ENCODE data around the gene GADL1. TPM values are rescaled to one million over a fixed set of nuclear protein-coding genes. Genes with fewer than 3 reads are reported as not detected.

The GADL1 gene
- total RNA-seq, 1 experiment from 2014 or later, result not detected

GRCh38 chr3:30752491-30752890, 142.0 kb downstream of the GADL1 start:
- Histone ChIP-seq H3K79me2 (ENCODE audit: low read depth) (no peaks in the 10 kb centered on the region), H3K27ac (no peak overlapping the region), H2AFZ (no peak overlapping the region), H4K20me1 (ENCODE audit: insufficient read depth) (no peaks in the 10 kb centered on the region), H3K27me3 (ENCODE audit: insufficient read depth, low read depth) (no peaks in the 10 kb centered on the region), H3K4me3 (no peak overlapping the region), H3K4me2 (no peak overlapping the region), H3K9me3 (ENCODE audit: insufficient read depth, low read depth) (no peaks in the 10 kb centered on the region), H3K9me2 (ENCODE audit: insufficient read depth) (no peaks in the 10 kb centered on the region), H3F3A (ENCODE audit: insufficient read depth, low read depth) (no peaks in the 10 kb centered on the region), H3K36me3 (ENCODE audit: low read depth) (no peaks in the 10 kb centered on the region), H3K4me1 (replicated peaks; ENCODE audit: insufficient read depth) (peaks cover 8% of the 10 kb centered on the region; the same call in 1 of the 2 replicates)
- ChIA-PET POLR2A (ENCODE audit: unreplicated experiment) (no interaction called here), CTCF (no interaction called here)
- intact Hi-C loops (cut with micrococcal nuclease; ENCODE audit: unreplicated experiment), result no loop called here
- no TSS peak for BruUV-seq (replicated peaks)
- TF ChIP-seq CTCF (conservative IDR thresholded peaks at IDR 0.05), result no peak
- TF ChIP-seq EZH2 (IDR thresholded peaks at IDR 0.05; ENCODE audit: low read depth), result no peak
- DNase-seq, result no peak

- no TSS peak for BruUV-seq (replicated peaks)
- H3K4me2 ChIP-seq, result no peak overlapping the region
- H3F3A ChIP-seq (ENCODE audit: insufficient read depth, low read depth), result no peaks in the 10 kb centered on the region
- H3K27ac ChIP-seq, result no peak overlapping the region
- intact Hi-C loops (cut with micrococcal nuclease; ENCODE audit: unreplicated experiment), result no loop called here
- ChIA-PET CTCF (interaction anchor here (0.7 kb wide), 1 partner anchor 710 kb away, joined by 3 read pairs; no protein-coding TSS in a partner anchor), POLR2A (ENCODE audit: unreplicated experiment) (no interaction called here)
- no peaks in the 10 kb centered on the region for H3K9me3 ChIP-seq (ENCODE audit: insufficient read depth, low read depth)
- H3K79me2 ChIP-seq (ENCODE audit: low read depth), result no peaks in the 10 kb centered on the region
- peaks cover 8% of the 10 kb centered on the region; the same call in 1 of the 2 replicates for H3K4me1 ChIP-seq (replicated peaks; ENCODE audit: insufficient read depth)
- no peaks in the 10 kb centered on the region for H3K27me3 ChIP-seq (ENCODE audit: insufficient read depth, low read depth)
- H2AFZ ChIP-seq, result no peak overlapping the region
- H3K36me3 ChIP-seq (ENCODE audit: low read depth), result no peaks in the 10 kb centered on the region
- no peak overlapping the region for H3K4me3 ChIP-seq
- no peak for DNase-seq
- no peaks in the 10 kb centered on the region for H4K20me1 ChIP-seq (ENCODE audit: insufficient read depth)
- no peaks in the 10 kb centered on the region for H3K9me2 ChIP-seq (ENCODE audit: insufficient read depth)
- TF ChIP-seq CTCF (conservative IDR thresholded peaks at IDR 0.05), result 0 out of 2 replicates have a peak, but pooled peaks have one; percentile 21
- TF ChIP-seq EZH2 (IDR thresholded peaks at IDR 0.05; ENCODE audit: low read depth), result no peak
Measured at GRCh38 chr3:30751610-30752299, 142.7 kb downstream of the GADL1 start.

GRCh38 chr3:30750967-30751366, 143.5 kb downstream of the GADL1 start:
- Histone ChIP-seq H4K20me1 (ENCODE audit: insufficient read depth) (no peaks in the 10 kb centered on the region), H3K36me3 (ENCODE audit: low read depth) (no peaks in the 10 kb centered on the region), H3K27me3 (ENCODE audit: insufficient read depth, low read depth) (no peaks in the 10 kb centered on the region), H2AFZ (no peak overlapping the region), H3K4me3 (no peak overlapping the region), H3K9me2 (ENCODE audit: insufficient read depth) (no peaks in the 10 kb centered on the region), H3F3A (ENCODE audit: insufficient read depth, low read depth) (no peaks in the 10 kb centered on the region), H3K79me2 (ENCODE audit: low read depth) (no peaks in the 10 kb centered on the region), H3K9me3 (ENCODE audit: insufficient read depth, low read depth) (no peaks in the 10 kb centered on the region), H3K4me1 (replicated peaks; ENCODE audit: insufficient read depth) (peaks cover 8% of the 10 kb centered on the region; the same call in 1 of the 2 replicates), H3K4me2 (no peak overlapping the region), H3K27ac (no peak overlapping the region)
- no TSS peak for BruUV-seq (replicated peaks)
- intact Hi-C loops (cut with micrococcal nuclease; ENCODE audit: unreplicated experiment), result no loop called here
- no peak for DNase-seq
- no peak for TF ChIP-seq EZH2 (IDR thresholded peaks at IDR 0.05; ENCODE audit: low read depth)
- ChIA-PET CTCF (no interaction called here), POLR2A (ENCODE audit: unreplicated experiment) (no interaction called here)

All from PC-9 (cell line).